Glutamatergic neuron (in vitro differentiated cells): Measurements from ENCODE around the gene AGPAT1. TPM values are rescaled to one million over a fixed set of nuclear protein-coding genes. Genes with fewer than 3 reads are reported as not detected.

ENCODE experiments used
- DNase-seq: peaks from one replicate; pipeline ENCODE4 v3.0.0; 2022
- H3K27ac Mint-ChIP-seq: one replicate; pipeline ENCODE4 v1.8.0; 2020; ENCODE audit warnings: mild to moderate bottlenecking, mixed read lengths, inconsistent platforms; ENCODE audit not compliant: unreplicated experiment
- H3K27me3 Mint-ChIP-seq: one replicate; pipeline ENCODE4 v1.8.0; 2020; ENCODE audit warnings: mild to moderate bottlenecking, moderate library complexity, mixed read lengths, inconsistent platforms; ENCODE audit not compliant: unreplicated experiment
- H3K36me3 Mint-ChIP-seq: one replicate; pipeline ENCODE4 v1.8.0; 2020; ENCODE audit warnings: mild to moderate bottlenecking, mixed read lengths, inconsistent platforms; ENCODE audit not compliant: unreplicated experiment
- H3K4me1 Mint-ChIP-seq: one replicate; pipeline ENCODE4 v1.8.0; 2020; ENCODE audit warnings: mild to moderate bottlenecking, low read depth, mixed read lengths, inconsistent platforms; ENCODE audit not compliant: unreplicated experiment
- H3K4me3 Mint-ChIP-seq: one replicate; pipeline ENCODE4 v1.8.0; 2020; ENCODE audit warnings: mild to moderate bottlenecking, mixed read lengths, inconsistent platforms; ENCODE audit not compliant: unreplicated experiment
- H3K9me3 Mint-ChIP-seq: one replicate; pipeline ENCODE4 v1.8.0; 2020; ENCODE audit warnings: mild to moderate bottlenecking, moderate library complexity, mixed read lengths, inconsistent platforms; ENCODE audit not compliant: unreplicated experiment
- total RNA-seq: library from RNA; stranded (reverse); fragmentation: NEBNext Ultra II Directional; extraction: Animal tissue kit (Norgen Biotek cat#: 25700); gene quantifications from one replicate; pipeline ENCODE4 v1.2.1, GENCODE V29; 2021; ENCODE audit not compliant: unreplicated experiment
- TF ChIP-seq, protein P1 (sequence below): fragments of 200-600 bp; sonication (generic); IDR thresholded peaks from one replicate; pipeline ENCODE4 v1.5.0; 2021; ENCODE audit not compliant: partially characterized antibody, unreplicated experiment

The AGPAT1 gene
- total RNA-seq, 1 donor from 2014 or later, result 136 TPM

DNA sequence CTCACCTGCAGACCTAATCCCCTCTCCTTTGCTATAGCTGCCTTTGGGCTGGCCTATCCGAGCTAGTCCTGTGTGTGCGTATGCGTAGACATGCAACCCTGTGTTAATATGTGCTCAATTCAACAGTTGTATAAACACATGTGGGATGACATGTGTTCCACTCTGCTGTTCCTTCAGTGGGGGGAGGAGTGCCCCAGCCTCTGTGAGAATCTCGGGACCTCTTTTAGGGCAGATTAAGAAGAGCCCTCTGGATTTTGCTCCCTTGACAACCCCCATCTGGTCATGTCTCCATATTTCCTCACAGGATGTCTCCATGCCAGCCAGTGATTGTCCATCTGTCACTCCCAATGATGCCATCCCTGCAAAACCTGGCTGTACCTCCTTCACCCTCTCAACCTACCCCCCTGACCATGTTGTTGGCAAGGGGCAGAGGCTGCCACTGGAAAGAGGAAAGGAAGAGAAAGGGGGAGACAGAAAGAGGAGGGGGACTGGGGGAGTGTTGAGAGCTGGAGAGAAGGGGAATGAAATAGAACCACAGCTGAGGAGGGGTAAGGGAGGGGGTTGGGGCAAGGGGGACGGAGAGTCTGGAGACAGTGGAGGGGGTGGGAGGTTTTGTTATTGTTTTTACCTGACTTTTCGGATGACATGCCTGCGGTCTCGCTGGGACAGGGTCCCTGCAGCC, 24.6 kb downstream of the AGPAT1 start:
- H3K4me1 Mint-ChIP-seq, result peaks cover 30% of the 10 kb centered on the region
- TF ChIP-seq, protein P1, sequence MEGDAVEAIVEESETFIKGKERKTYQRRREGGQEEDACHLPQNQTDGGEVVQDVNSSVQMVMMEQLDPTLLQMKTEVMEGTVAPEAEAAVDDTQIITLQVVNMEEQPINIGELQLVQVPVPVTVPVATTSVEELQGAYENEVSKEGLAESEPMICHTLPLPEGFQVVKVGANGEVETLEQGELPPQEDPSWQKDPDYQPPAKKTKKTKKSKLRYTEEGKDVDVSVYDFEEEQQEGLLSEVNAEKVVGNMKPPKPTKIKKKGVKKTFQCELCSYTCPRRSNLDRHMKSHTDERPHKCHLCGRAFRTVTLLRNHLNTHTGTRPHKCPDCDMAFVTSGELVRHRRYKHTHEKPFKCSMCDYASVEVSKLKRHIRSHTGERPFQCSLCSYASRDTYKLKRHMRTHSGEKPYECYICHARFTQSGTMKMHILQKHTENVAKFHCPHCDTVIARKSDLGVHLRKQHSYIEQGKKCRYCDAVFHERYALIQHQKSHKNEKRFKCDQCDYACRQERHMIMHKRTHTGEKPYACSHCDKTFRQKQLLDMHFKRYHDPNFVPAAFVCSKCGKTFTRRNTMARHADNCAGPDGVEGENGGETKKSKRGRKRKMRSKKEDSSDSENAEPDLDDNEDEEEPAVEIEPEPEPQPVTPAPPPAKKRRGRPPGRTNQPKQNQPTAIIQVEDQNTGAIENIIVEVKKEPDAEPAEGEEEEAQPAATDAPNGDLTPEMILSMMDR, result no peak
- peak overlapping the region; percentile 88 for H3K4me3 Mint-ChIP-seq
- no peak for DNase-seq
- no peaks in the 10 kb centered on the region for H3K36me3 Mint-ChIP-seq
- peak overlapping the region; percentile 94 for H3K27ac Mint-ChIP-seq
- peaks cover 24% of the 10 kb centered on the region for H3K27me3 Mint-ChIP-seq
- H3K9me3 Mint-ChIP-seq, result peaks cover 15% of the 10 kb centered on the region

DNA sequence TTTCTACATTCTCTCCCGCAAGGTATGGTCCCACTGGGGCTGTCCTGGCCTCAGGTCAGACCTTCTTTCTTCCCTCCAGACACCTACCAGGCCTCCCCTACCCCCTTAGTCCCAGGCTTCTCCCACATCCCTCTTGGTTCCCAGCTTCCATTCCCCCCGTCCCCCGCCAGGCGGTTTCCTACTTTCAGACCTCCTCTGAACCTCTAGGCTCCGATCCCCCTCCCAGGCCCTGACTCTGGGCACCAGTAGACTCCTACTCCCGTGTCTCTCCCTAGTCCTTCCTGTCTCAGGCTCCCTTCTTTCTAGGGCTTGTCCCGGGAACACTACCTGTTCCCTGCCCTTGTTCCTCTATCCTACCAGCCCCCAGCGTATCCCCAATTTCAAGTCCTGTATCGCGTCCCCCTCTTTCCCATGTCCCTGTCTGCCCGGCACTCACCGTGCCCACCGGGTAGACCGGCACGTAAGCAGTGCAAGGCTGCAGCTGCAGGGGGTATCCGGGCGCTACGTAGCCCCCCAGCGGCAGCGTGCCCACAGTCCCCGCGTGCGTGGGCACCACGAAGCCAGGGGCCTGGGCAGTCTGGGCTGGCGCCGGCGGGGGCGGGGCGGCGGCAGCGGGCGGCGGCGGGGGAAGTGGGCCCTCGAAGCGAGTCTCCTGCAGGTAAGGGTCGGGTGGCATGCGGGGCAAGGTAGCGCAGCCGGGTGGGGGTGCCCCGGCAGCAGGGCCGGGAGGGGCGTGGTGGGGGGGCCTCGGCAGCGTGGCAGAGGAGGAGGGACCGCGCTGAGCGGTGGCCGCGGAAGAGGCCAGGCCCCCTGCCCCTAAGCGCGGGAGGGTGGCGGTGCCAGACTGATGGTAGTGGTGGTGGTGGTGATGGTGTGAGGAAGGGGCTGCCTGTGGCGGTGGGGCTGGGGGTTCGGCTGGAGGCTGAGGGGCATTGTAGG, 25.7 kb downstream of the AGPAT1 start:
- peak overlapping the region; percentile 89 for H3K4me3 Mint-ChIP-seq
- peaks cover 28% of the 10 kb centered on the region for H3K4me1 Mint-ChIP-seq
- H3K27ac Mint-ChIP-seq, result peak overlapping the region; percentile 94
- H3K9me3 Mint-ChIP-seq, result peaks cover 11% of the 10 kb centered on the region
- H3K27me3 Mint-ChIP-seq, result peaks cover 24% of the 10 kb centered on the region
- TF ChIP-seq, protein P1, result no peak
- H3K36me3 Mint-ChIP-seq, result no peaks in the 10 kb centered on the region
- DNase-seq, result peak; percentile 52

DNA sequence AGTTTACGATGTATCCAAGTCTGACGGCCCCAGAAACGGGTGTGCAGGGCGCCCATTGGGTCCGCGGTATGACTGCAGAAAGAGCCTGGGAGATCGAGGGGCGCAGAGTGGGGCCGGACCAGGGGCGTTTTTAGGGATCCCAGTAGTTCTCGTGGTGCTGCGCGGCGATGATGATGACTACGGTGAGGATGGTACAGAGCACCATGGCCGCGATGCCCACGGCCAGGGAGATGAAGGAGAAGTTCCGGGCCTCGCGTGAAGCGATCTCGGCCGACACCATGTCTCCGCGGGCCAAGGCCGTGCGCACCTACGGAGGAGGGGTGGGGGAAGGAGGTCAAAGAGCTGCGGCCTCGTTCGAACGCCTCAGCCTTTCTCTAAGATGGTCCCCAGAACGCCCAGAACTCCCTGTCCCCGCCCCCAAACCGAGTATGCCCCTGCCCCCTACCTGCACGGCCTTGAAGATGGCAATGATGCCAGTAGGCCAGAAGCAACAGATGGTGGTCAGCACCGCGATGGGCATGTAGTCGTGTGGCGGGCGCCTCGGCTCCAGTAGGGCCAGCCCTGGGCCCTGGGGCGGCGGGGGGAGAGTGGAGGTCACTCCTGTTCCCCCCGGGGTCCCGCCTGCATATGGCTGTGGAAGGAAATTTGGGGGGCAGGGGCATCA, 26.7 kb downstream of the AGPAT1 start:
- Mint-ChIP-seq H3K27me3 (peaks cover 24% of the 10 kb centered on the region), H3K9me3 (peaks cover 11% of the 10 kb centered on the region), H3K4me1 (peaks cover 27% of the 10 kb centered on the region), H3K4me3 (peak overlapping the region; percentile 54), H3K27ac (no peak overlapping the region), H3K36me3 (no peaks in the 10 kb centered on the region)
- TF ChIP-seq, protein P1, result no peak
- no peak for DNase-seq

DNA sequence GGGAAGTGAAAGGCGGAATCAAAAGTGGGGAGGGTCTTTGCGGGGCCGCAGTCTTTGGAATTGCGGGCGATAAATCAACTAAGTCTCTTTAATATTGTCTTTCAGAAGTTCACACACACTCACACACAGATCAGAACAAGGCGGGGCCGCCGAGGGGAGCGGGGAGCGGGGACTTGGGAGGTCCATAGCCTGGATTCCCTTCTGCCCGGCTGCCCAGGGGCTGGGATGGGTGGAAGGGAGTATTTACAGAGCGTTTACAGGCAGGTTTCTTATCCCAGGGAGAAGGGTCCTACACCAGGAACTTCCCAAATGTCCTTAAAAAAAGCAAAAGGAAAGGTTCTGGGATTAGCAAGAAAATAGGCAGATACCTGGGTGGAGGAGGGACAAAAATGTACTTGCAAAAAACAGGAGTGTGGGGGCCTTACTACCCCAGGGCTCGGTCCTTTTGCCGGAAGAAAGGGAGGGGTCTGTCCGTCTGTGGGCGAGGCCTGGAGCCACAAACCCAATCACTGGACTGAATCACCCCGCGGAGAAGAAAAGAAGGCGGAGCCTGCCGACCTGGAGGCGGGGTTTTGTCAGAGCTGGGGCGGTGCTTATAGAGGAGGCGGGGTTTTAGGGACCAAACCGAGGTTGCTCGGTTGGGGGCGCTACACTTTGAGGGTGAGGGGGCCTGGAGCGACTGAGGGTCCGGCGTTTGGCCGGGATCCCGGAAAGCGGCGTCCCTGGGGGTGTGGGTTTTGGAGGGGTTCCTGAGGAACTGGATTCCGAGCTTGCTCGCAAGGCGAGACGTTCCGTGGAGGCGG, 27.4 kb downstream of the AGPAT1 start:
- DNase-seq, result peak; percentile 51
- Mint-ChIP-seq H3K4me3 (peak overlapping the region; percentile 54), H3K27me3 (peaks cover 24% of the 10 kb centered on the region), H3K27ac (no peak overlapping the region), H3K36me3 (no peaks in the 10 kb centered on the region), H3K4me1 (peaks cover 27% of the 10 kb centered on the region), H3K9me3 (peaks cover 11% of the 10 kb centered on the region)
- TF ChIP-seq, protein P1, result no peak
